GM20000 (cell line): Measurements from ENCODE around the gene ATP2C1.

Experiments
- DNase-seq: peaks from one replicate; pipeline ENCODE4 v3.0.0; 2012; ENCODE audit warnings: low spot score
- CTCF ChIP-seq: IDR thresholded peaks from 2 replicates; pipeline ENCODE4 v1.5.1; 2012; ENCODE audit warnings: mild to moderate bottlenecking, control low read depth; ENCODE audit errors: extremely low read depth, missing control alignments

The ATP2C1 gene

GRCh38 chr3:131004603-131005002, 110.7 kb downstream of the ATP2C1 start:
- DNase-seq = no peak
- TF ChIP-seq CTCF = no peak

GRCh38 chr3:131007256-131007655, 113.4 kb downstream of the ATP2C1 start:
- no peak for TF ChIP-seq CTCF
- no peak for DNase-seq

GRCh38 chr3:131007782-131008181, 113.9 kb downstream of the ATP2C1 start:
- DNase-seq = no peak
- TF ChIP-seq CTCF = no peak

GRCh38 chr3:131008326-131008725, 114.4 kb downstream of the ATP2C1 start:
- DNase-seq = no peak
- no peak for TF ChIP-seq CTCF

GRCh38 chr3:131009698-131010097, 115.8 kb downstream of the ATP2C1 start:
- no peak for DNase-seq
- TF ChIP-seq CTCF = no peak

- DNase-seq = no peak
- TF ChIP-seq CTCF = no peak
These were observed 125.1 kb downstream of the ATP2C1 start for GRCh38 chr3:131018970-131019369.

- DNase-seq = peak; percentile 13
- TF ChIP-seq CTCF = no peak
These were observed 126.3 kb downstream of the ATP2C1 start for GRCh38 chr3:131020122-131020693.
